Measurements from ENCODE around the gene NXNL1. TPM values are rescaled to one million over a fixed set of nuclear protein-coding genes. Genes with fewer than 3 reads are reported as not detected.

Gene NXNL1
- total and polyA plus RNA-seq, 2 of the 13 experiments (the other 11 are each of a cell fraction or from before 2014, with no cell fraction given): not detected

GRCh38 chr19:17419621-17420474 is 40.9 kb downstream of the NXNL1 start, which contains the start of gene MVB12A (continued):
- TF ChIP-seq ZNF318 (CRISPR knock-in tag; IDR thresholded peaks at IDR 0.05): no peak
- TF ChIP-seq POLR2AphosphoS5 (IDR thresholded peaks at IDR 0.05; ENCODE audit: low read depth, low read length): peak; percentile 56; the same call in 1 of the 2 replicates
- TF ChIP-seq BHLHE40 (IDR thresholded peaks at IDR 0.05; ENCODE audit: low read length): peak; percentile 92
- no peak for TF ChIP-seq FLYWCH1 (CRISPR knock-in tag; IDR thresholded peaks at IDR 0.05)
- TF ChIP-seq ZSCAN31 (CRISPR knock-in tag; IDR thresholded peaks at IDR 0.05; ENCODE audit: low read depth): peak; percentile 81
- no peak for TF ChIP-seq RFXANK (CRISPR knock-in tag; IDR thresholded peaks at IDR 0.05)
- TF ChIP-seq MED1 (CRISPR knock-in tag; IDR thresholded peaks at IDR 0.05): peak; percentile 81
- no peak for TF ChIP-seq ZNF496 (CRISPR knock-in tag; IDR thresholded peaks at IDR 0.05; ENCODE audit: insufficient replicate concordance)
- TF ChIP-seq AGO1 (IDR thresholded peaks at IDR 0.05; ENCODE audit: low read depth, low read length, poor library complexity, severe bottlenecking): peak; percentile 92
- TF ChIP-seq PCBP2 (optimal IDR thresholded peaks at IDR 0.05; ENCODE audit: low read depth, low read length, poor library complexity, severe bottlenecking): no peak
- peak; percentile 48 for TF ChIP-seq ZNF407 (CRISPR knock-in tag; IDR thresholded peaks at IDR 0.05; ENCODE audit: not compliant biosample characterization)
- TF ChIP-seq ZNF460 (CRISPR knock-in tag; IDR thresholded peaks at IDR 0.05; ENCODE audit: borderline replicate concordance): peak; percentile 68; the same call in 1 of the 2 replicates

All from HepG2 (cell line).